ENCODE results near the gene CD82.

Gene CD82

GRCh38 chr11:44661311-44661717 is 95.9 kb downstream of the CD82 start:
- FAIRE-seq (no peak), DNase-seq (ENCODE audit: low spot score) (no peak)

Measured in RCC 7860 (cell line).